ENCODE results near the gene TLX3.
"Not testable (repeated sequence)": the region's sequence is repeated elsewhere in the genome, so short reads cannot be mapped to it uniquely, and the experiment has no call there.

TLX3 gene

GRCh38 chr5:171330021-171330420, 21.0 kb downstream of the TLX3 start:
- DNase-seq, result no peak

GRCh38 chr5:171335616-171336015, 26.6 kb downstream of the TLX3 start:
- no peak for DNase-seq

GRCh38 chr5:171336521-171337209, 27.6 kb downstream of the TLX3 start:
- no peak for DNase-seq

GRCh38 chr5:171337210-171337569, 28.1 kb downstream of the TLX3 start:
- DNase-seq, result no peak

- no peak for DNase-seq
These were observed 31.0 kb downstream of the TLX3 start for GRCh38 chr5:171340042-171340441.

GRCh38 chr5:171340491-171340890, 31.4 kb downstream of the TLX3 start:
- no peak for DNase-seq

- no peak for DNase-seq
These were observed 33.5 kb downstream of the TLX3 start for GRCh38 chr5:171342362-171343111.

- DNase-seq, result no peak
These were observed 36.0 kb downstream of the TLX3 start for GRCh38 chr5:171344936-171345608.

GRCh38 chr5:171351536-171352073, 42.6 kb downstream of the TLX3 start:
- no peak for DNase-seq

- DNase-seq, result no peak
These were observed 46.3 kb downstream of the TLX3 start for GRCh38 chr5:171355302-171355724.

GRCh38 chr5:171357843-171358242, 48.8 kb downstream of the TLX3 start:
- no peak for DNase-seq

- DNase-seq, result not testable (repeated sequence)
These were observed 52.1 kb downstream of the TLX3 start for GRCh38 chr5:171361151-171361550.

Data from NCI-H510A (cell line).